ENCODE results near the gene NR1I3. TPM values are rescaled to one million over a fixed set of nuclear protein-coding genes. Genes with fewer than 3 reads are reported as not detected.

The NR1I3 gene
- total and polyA plus RNA-seq, 2 of the 13 experiments (the other 11 are each of a cell fraction or from before 2014, with no cell fraction given), result 0.62 to 0.95 TPM

GRCh38 chr1:161223805-161224694 lies 14.0 kb downstream of the NR1I3 start (continued):
- peak; percentile 60 for TF ChIP-seq XRCC5 (optimal IDR thresholded peaks at IDR 0.05; ENCODE audit: low read length)
- TF ChIP-seq ELF1 (CRISPR knock-in tag; IDR thresholded peaks at IDR 0.05), result 0 out of 2 replicates have a peak, but pooled peaks have one; percentile 12
- TF ChIP-seq ZNF704 (CRISPR knock-in tag; IDR thresholded peaks at IDR 0.05; ENCODE audit: borderline replicate concordance), result no peak
- TF ChIP-seq TEAD3 (CRISPR knock-in tag; optimal IDR thresholded peaks at IDR 0.05; ENCODE audit: borderline replicate concordance), result no peak
- TF ChIP-seq MXD3 (CRISPR knock-in tag; IDR thresholded peaks at IDR 0.05), result no peak
- peak; percentile 67; the same call in 1 of the 2 replicates for TF ChIP-seq FOXK1 (CRISPR knock-in tag; IDR thresholded peaks at IDR 0.05; ENCODE audit: borderline replicate concordance, low read depth)
- TF ChIP-seq ZNF577 (CRISPR knock-in tag; IDR thresholded peaks at IDR 0.05; ENCODE audit: borderline replicate concordance, low read depth), result no peak
- TF ChIP-seq SIX4 (CRISPR knock-in tag; IDR thresholded peaks at IDR 0.05), result peak; percentile 88
- TF ChIP-seq ARNT2 (CRISPR knock-in tag; IDR thresholded peaks at IDR 0.05; ENCODE audit: low read depth), result peak; percentile 2; the same call in 1 of the 2 replicates
- TF ChIP-seq ERF (CRISPR knock-in tag; IDR thresholded peaks at IDR 0.05), result 0 out of 2 replicates have a peak, but pooled peaks have one; percentile 28
- no peak for TF ChIP-seq TBP (CRISPR knock-in tag; IDR thresholded peaks at IDR 0.05)
- TF ChIP-seq ZNF329 (CRISPR knock-in tag; IDR thresholded peaks at IDR 0.05; ENCODE audit: low read depth), result 0 out of 2 replicates have a peak, but pooled peaks have one; percentile 5
- peak; percentile 83; the same call in 1 of the 2 replicates for TF ChIP-seq ZNF703 (CRISPR knock-in tag; IDR thresholded peaks at IDR 0.05; ENCODE audit: borderline replicate concordance)
- TF ChIP-seq ZC3H4 (CRISPR knock-in tag; IDR thresholded peaks at IDR 0.05; ENCODE audit: borderline replicate concordance), result no peak
- peak; percentile 35; the same call in 1 of the 2 replicates for TF ChIP-seq ZBTB26 (CRISPR knock-in tag; IDR thresholded peaks at IDR 0.05; ENCODE audit: borderline replicate concordance)
- TF ChIP-seq GTF3A (CRISPR knock-in tag; conservative IDR thresholded peaks at IDR 0.05), result no peak
- peak; percentile 88; the same call in 1 of the 2 replicates for TF ChIP-seq HDAC2 (CRISPR knock-in tag; IDR thresholded peaks at IDR 0.05)
- TF ChIP-seq ZMYM2 (CRISPR knock-in tag; IDR thresholded peaks at IDR 0.05), result no peak
- TF ChIP-seq MEIS1 (CRISPR knock-in tag; IDR thresholded peaks at IDR 0.05; ENCODE audit: borderline replicate concordance), result no peak
- peak; percentile 11; the same call in 1 of the 2 replicates for TF ChIP-seq NFYB (CRISPR knock-in tag; IDR thresholded peaks at IDR 0.05)
- no peak for TF ChIP-seq ZNF737 (CRISPR knock-in tag; IDR thresholded peaks at IDR 0.05; ENCODE audit: borderline replicate concordance)
- TF ChIP-seq NR3C1 (CRISPR knock-in tag; IDR thresholded peaks at IDR 0.05), result no peak
- no peak for TF ChIP-seq ZBTB42 (CRISPR knock-in tag; IDR thresholded peaks at IDR 0.05)
- TF ChIP-seq KDM6A (CRISPR knock-in tag; IDR thresholded peaks at IDR 0.05; ENCODE audit: low read depth), result peak; percentile 91
- TF ChIP-seq ZNF772 (CRISPR knock-in tag; IDR thresholded peaks at IDR 0.05), result no peak
- TF ChIP-seq ELK4 (CRISPR knock-in tag; IDR thresholded peaks at IDR 0.05; ENCODE audit: borderline replicate concordance), result no peak
- peak; percentile 17; the same call in 1 of the 2 replicates for TF ChIP-seq POLR2AphosphoS5 (IDR thresholded peaks at IDR 0.05; ENCODE audit: low read depth, low read length)
